ENCODE data around the gene ANK2.

ANK2 gene

DNA sequence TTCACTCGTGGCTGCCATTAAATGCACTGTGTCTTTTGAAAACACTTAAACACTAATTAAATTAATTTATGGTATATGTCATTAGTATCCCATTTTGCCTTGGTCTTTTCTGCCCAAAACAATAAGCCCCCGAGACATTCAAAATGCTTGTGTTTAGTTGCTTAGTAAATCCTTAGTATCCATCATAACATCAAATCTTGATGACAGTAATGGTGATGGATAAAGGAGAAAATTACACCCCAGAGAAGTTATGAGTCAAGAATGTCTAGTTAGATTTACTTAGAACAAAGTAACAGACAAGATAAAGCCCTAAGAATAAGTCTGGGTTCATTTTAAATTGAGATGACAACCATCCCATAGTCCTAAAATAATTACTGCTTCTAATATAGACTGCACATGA lies 21.3 kb downstream of the ANK2 start:
- no peak overlapping the region for H3K4me3 ChIP-seq (ENCODE audit: low read depth in 1 of 2, low read length in 1 of 2)
- TF ChIP-seq CTCF (IDR thresholded peaks at IDR 0.05): no peak
- H3K27me3 ChIP-seq: no peaks in the 10 kb centered on the region

GRCh38 chr4:113071274-113071673 lies 21.8 kb downstream of the ANK2 start:
- H3K4me3 ChIP-seq (ENCODE audit: low read depth in 1 of 2, low read length in 1 of 2): no peak overlapping the region
- no peaks in the 10 kb centered on the region for H3K36me3 ChIP-seq
- no peaks in the 10 kb centered on the region for H3K9me3 ChIP-seq
- H3K27me3 ChIP-seq: no peaks in the 10 kb centered on the region
- TF ChIP-seq CTCF (IDR thresholded peaks at IDR 0.05): no peak
- H3K4me1 ChIP-seq (ENCODE audit: control insufficient read depth in 1 of 2, insufficient read depth in 1 of 2, low read depth in 1 of 2, low read length in 1 of 2): no peaks in the 10 kb centered on the region
- no peak overlapping the region for H3K27ac ChIP-seq

More for the DNA sequence above, 21.3 kb downstream of the ANK2 start:
- H3K9me3 ChIP-seq: no peaks in the 10 kb centered on the region
- no peaks in the 10 kb centered on the region for H3K4me1 ChIP-seq (ENCODE audit: control insufficient read depth in 1 of 2, insufficient read depth in 1 of 2, low read depth in 1 of 2, low read length in 1 of 2)
- H3K27ac ChIP-seq: no peak overlapping the region
- H3K36me3 ChIP-seq: no peaks in the 10 kb centered on the region

- no peaks in the 10 kb centered on the region for H3K4me1 ChIP-seq (ENCODE audit: control insufficient read depth in 1 of 2, insufficient read depth in 1 of 2, low read depth in 1 of 2, low read length in 1 of 2)
- no peaks in the 10 kb centered on the region for H3K9me3 ChIP-seq
- TF ChIP-seq CTCF (IDR thresholded peaks at IDR 0.05): no peak
- H3K27me3 ChIP-seq: no peaks in the 10 kb centered on the region
- no peak overlapping the region for H3K4me3 ChIP-seq (ENCODE audit: low read depth in 1 of 2, low read length in 1 of 2)
- no peak overlapping the region for H3K27ac ChIP-seq
- H3K36me3 ChIP-seq: no peaks in the 10 kb centered on the region
Observed at GRCh38 chr4:113071805-113072204, 22.4 kb downstream of the ANK2 start.

- Histone ChIP-seq H3K4me1 (ENCODE audit: control insufficient read depth in 1 of 2, insufficient read depth in 1 of 2, low read depth in 1 of 2, low read length in 1 of 2) (no peaks in the 10 kb centered on the region), H3K4me3 (ENCODE audit: low read depth in 1 of 2, low read length in 1 of 2) (no peak overlapping the region), H3K9me3 (no peaks in the 10 kb centered on the region), H3K27me3 (no peaks in the 10 kb centered on the region), H3K36me3 (no peaks in the 10 kb centered on the region), H3K27ac (no peak overlapping the region)
- TF ChIP-seq CTCF (IDR thresholded peaks at IDR 0.05): no peak
Observed at GRCh38 chr4:113073451-113074005, 24.1 kb downstream of the ANK2 start.

GRCh38 chr4:113077575-113077974 lies 28.1 kb downstream of the ANK2 start:
- no peak overlapping the region for H3K4me3 ChIP-seq (ENCODE audit: low read depth in 1 of 2, low read length in 1 of 2)
- no peak overlapping the region for H3K27ac ChIP-seq
- H3K9me3 ChIP-seq: no peaks in the 10 kb centered on the region
- TF ChIP-seq CTCF (IDR thresholded peaks at IDR 0.05): no peak
- H3K36me3 ChIP-seq: no peaks in the 10 kb centered on the region
- H3K4me1 ChIP-seq (ENCODE audit: control insufficient read depth in 1 of 2, insufficient read depth in 1 of 2, low read depth in 1 of 2, low read length in 1 of 2): no peaks in the 10 kb centered on the region
- no peaks in the 10 kb centered on the region for H3K27me3 ChIP-seq

- no peaks in the 10 kb centered on the region for H3K27me3 ChIP-seq
- no peak for TF ChIP-seq CTCF (IDR thresholded peaks at IDR 0.05)
- no peaks in the 10 kb centered on the region for H3K9me3 ChIP-seq
- no peak overlapping the region for H3K4me3 ChIP-seq (ENCODE audit: low read depth in 1 of 2, low read length in 1 of 2)
- no peaks in the 10 kb centered on the region for H3K36me3 ChIP-seq
- no peak overlapping the region for H3K27ac ChIP-seq
- H3K4me1 ChIP-seq (ENCODE audit: control insufficient read depth in 1 of 2, insufficient read depth in 1 of 2, low read depth in 1 of 2, low read length in 1 of 2): no peaks in the 10 kb centered on the region
Observed at GRCh38 chr4:113078066-113078465, 28.6 kb downstream of the ANK2 start.
